Measurements from ENCODE around the gene GIMAP8.

The GIMAP8 gene

GRCh38 chr7:150411606-150412005, 38.8 kb upstream of the GIMAP8 start:
- DNase-seq (ENCODE audit: low read depth, low spot score) = no peak

- DNase-seq (ENCODE audit: low read depth, low spot score) = no peak
Observed at GRCh38 chr7:150412016-150412415, 38.4 kb upstream of the GIMAP8 start.

- no peak for DNase-seq (ENCODE audit: low read depth, low spot score)
Observed at GRCh38 chr7:150412518-150413488, 37.6 kb upstream of the GIMAP8 start.

GRCh38 chr7:150413640-150414081, 36.8 kb upstream of the GIMAP8 start:
- DNase-seq (ENCODE audit: low read depth, low spot score) = no peak

GRCh38 chr7:150415161-150416153, 35.0 kb upstream of the GIMAP8 start:
- no peak for DNase-seq (ENCODE audit: low read depth, low spot score)

GRCh38 chr7:150417239-150417638, 33.2 kb upstream of the GIMAP8 start:
- DNase-seq (ENCODE audit: low read depth, low spot score) = no peak

GRCh38 chr7:150417863-150418262, 32.6 kb upstream of the GIMAP8 start:
- no peak for DNase-seq (ENCODE audit: low read depth, low spot score)

GRCh38 chr7:150420242-150420641, 30.2 kb upstream of the GIMAP8 start:
- no peak for DNase-seq (ENCODE audit: low read depth, low spot score)

- peak; percentile 75 for DNase-seq (ENCODE audit: low read depth, low spot score)
Observed at GRCh38 chr7:150420987-150421674, 29.3 kb upstream of the GIMAP8 start.

GRCh38 chr7:150421831-150422230, 28.6 kb upstream of the GIMAP8 start:
- DNase-seq (ENCODE audit: low read depth, low spot score) = no peak

- DNase-seq (ENCODE audit: low read depth, low spot score) = no peak
Observed at GRCh38 chr7:150425670-150426069, 24.8 kb upstream of the GIMAP8 start.

GRCh38 chr7:150428671-150429451, 21.6 kb upstream of the GIMAP8 start:
- no peak for DNase-seq (ENCODE audit: low read depth, low spot score)

- DNase-seq (ENCODE audit: low read depth, low spot score) = no peak
Observed at GRCh38 chr7:150429699-150430098, 20.7 kb upstream of the GIMAP8 start.

GRCh38 chr7:150430465-150431085, 19.9 kb upstream of the GIMAP8 start:
- DNase-seq (ENCODE audit: low read depth, low spot score) = no peak

GRCh38 chr7:150431839-150432658, 18.4 kb upstream of the GIMAP8 start:
- no peak for DNase-seq (ENCODE audit: low read depth, low spot score)

- DNase-seq (ENCODE audit: low read depth, low spot score) = no peak
Observed at GRCh38 chr7:150432915-150433892, 17.2 kb upstream of the GIMAP8 start.

GRCh38 chr7:150434240-150434639, 16.2 kb upstream of the GIMAP8 start:
- DNase-seq (ENCODE audit: low read depth, low spot score) = no peak

GRCh38 chr7:150435047-150435389, 15.4 kb upstream of the GIMAP8 start:
- no peak for DNase-seq (ENCODE audit: low read depth, low spot score)

All from activated CD4-positive, CD25-positive, alpha-beta regulatory T cell treated with anti-CD3 and anti-CD28 coated beads, Interleukin-2, amount 50 U/mL, for 16 hours (primary cell).